ENCODE results near the gene ADSL.

GRCh38 chr22:40324468-40325305, 21.6 kb upstream of the ADSL start:
- TF ChIP-seq EZH2phosphoT487 (IDR thresholded peaks at IDR 0.05; ENCODE audit: insufficient read depth, low read depth) = no peak
- TF ChIP-seq EZH2 (IDR thresholded peaks at IDR 0.05; ENCODE audit: insufficient read depth, poor library complexity, severe bottlenecking) = no peak

All from GM23248 (cell line).